Effector CD8-positive, alpha-beta T cell (primary cell): ENCODE data around the gene TLX3.
"Not testable (repeated sequence)": the region's sequence is repeated elsewhere in the genome, so short reads cannot be mapped to it uniquely, and the experiment has no call there.

Source experiments
- DNase-seq: peaks from one replicate; lab custom pipeline; 2025; lab: John Stamatoyannopoulos, UW
- total RNA-seq, 4 experiments: gene quantifications; one replicate each; lab custom pipeline; 2026; lab: John Stamatoyannopoulos, UW

TLX3 gene
- total RNA-seq: 0 reads per million in 4 experiments

DNA sequence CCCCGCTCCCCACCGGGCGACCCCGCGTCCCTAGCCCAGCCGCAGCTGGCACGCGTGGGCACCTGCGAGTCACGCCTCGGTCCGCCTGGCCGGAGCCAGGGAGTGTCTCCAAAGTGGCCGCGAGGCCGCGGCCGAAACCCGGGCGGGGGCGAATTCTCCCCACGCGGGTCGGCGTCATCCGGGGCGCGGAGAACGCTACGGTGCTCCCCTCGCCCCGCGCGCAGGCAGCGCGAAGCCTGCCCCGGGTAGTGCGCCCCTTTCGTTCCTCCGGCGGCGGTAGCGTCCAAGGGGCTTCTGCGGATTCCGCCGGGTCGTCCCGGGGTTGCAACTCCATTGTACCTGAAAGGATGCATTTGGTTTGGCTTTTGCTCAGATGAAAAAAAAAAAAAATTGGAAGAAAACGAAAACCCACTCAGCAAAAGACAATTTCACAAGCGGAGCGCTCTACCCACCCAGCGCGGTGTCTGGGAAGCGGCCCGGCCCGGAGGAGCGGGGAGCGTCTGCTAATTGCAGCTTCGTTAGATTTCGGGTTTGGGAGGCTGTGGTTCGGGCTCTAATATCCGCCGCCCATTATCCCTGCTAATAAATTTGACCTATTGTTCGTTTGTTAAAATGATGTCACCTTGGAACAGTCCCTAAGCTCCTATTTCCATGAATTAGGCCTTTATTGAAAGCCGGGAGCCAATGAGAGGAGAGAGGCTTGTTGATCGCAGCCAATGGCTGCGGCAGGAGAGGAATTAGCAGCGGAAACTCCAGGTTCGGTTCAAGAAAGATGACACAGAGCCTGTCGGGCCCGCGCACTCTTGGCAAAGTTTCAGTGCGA is at the start of gene TLX3:
Gene TLX3, plus strand, starts transcription at position 796 of the 823 bp plus-strand sequence. CDS start 118 bp downstream, outside the sequence.
- no peak for DNase-seq

DNA sequence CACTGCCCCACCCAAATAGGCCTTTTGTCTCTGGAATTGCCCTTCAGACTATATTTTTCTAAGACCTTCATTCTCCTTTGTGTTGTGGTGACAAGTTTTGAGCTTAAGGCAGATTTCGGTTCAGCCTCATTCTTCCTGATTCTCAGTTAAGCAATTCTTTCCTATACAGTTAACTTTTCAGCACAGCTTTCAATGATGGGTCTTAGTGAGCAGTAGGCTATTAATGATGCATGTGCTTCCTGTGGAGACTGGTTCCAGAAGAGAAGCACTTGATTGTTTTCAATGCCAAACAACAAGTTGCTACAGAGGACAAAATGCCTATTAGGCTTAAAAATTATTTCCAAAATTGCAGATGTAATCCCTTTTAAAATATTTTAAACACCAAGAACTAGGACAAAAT is 47.7 kb upstream of the TLX3 start:
- DNase-seq: no peak

DNA sequence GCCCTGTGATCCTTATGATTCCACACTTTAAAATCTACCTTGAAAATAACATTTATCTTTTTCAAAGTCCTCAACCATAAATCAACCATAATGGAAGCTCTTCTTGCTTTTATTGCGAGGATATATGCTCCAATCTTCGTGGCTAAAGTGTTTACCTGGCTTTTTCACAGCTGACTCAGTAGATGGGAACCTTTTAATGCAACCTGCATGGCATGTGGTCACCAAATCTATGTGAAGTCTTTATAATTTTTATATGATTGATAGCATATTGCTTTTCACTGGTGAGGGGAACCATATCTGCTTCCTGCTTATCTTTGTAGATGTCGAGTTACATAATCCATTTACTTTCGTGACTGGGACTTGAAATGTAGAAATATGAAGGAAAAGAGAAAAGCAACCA is 47.1 kb upstream of the TLX3 start:
- DNase-seq: no peak

DNA sequence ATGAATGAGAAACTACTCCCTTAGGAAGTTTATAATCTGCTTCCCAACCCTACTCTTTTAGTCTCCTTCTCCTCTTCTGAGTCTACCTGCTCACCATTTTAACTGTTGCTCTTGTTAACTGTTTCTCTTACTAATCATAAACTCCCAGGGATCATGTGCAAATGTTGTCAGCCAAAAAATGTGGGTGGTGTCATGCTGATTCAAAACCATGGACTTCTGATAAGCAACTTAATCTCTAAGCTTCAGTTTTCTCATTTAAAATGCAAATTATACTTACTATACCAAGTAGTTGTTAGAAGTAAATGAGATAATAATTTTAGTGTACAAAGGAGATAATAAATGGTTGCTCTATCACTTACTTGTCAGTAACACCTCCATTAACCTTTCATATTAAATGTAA is 45.9 kb upstream of the TLX3 start:
- DNase-seq: no peak

GRCh38 chr5:171264843-171265242 is 44.2 kb upstream of the TLX3 start:
- no peak for DNase-seq

GRCh38 chr5:171268700-171269620 is 40.1 kb upstream of the TLX3 start:
- DNase-seq: no peak

DNA sequence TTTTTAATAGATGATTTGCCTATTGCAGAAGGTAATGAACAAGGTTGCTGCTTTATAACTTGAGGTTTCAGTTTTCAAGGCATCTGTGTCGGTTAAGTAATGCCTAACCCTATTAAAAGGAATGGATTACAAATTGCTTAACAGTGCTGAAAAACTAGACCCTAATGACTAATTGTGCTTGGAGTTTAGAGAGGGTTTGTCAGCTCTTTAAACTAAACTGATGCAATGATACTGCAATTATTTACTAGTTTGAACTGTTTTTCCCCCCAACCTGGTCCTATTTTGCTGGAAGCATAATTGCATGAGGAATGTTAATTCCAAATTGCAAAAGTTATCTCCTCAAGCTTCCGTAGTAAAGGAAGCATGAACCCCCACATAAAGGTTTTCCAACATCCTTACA is 39.3 kb upstream of the TLX3 start:
- DNase-seq: no peak

GRCh38 chr5:171270136-171270535 is 38.9 kb upstream of the TLX3 start:
- DNase-seq: no peak

DNA sequence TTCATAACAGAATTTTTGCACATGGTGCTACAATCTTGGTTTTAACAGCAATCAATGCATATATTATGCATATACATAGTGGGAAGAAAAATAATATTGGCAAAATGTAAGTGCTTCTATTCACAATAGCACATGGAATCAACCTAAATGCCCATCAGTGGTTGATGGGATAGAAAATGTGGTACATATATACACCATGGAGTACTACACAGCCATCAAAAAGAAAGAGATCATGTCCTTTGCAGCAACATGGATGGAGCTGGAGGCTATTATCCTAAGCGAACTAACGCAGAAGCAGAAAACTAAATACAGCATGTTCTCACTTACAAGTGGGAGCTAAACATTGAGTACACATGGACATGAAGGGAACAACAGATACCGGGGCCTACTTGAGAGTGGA is 37.2 kb upstream of the TLX3 start:
- no peak for DNase-seq

DNA sequence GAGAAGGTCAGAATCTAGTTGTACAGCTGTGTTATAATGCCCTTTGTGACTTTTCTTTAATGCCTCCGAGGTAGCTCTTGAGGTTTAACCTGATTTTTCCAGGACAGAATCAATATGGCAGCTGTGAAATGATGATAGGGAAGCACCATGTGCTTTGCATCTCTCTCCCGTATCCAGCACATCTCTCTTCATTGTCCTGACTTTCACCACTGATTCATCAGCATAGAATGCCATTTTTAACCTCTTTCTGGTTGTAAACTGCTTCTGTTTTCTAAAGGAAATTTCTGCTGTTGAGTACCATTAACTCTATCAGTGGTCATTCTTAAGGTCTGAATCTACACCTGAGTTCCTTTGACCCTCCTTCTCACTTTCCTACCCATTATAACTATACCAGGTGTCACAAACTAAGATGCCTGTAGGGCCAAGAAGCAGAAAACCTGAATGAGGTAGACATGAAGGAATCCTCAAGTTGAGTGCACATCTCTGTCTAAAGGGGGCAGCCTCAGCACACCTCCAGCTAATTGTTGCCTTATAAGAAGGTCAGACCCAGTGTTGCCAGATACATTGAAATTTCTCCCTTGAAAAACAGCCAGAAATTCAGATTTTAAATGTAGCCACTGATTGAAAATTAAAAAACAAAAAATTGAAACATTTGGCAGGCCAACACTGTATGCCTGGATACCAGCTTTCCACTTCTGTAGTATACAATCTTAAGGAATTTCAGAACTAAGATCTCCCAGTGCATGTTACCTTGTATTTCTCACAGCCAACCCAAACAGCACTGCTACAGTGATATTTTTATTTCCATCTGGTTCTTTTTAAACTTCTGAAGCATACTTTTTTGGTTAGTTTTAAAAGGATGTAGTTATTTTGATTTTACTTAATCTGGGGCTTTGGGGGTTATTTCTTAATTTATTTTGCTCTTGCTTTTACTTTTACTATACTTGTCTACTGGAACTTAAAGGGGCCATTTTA is 35.8 kb upstream of the TLX3 start:
- no peak for DNase-seq

- DNase-seq: no peak
Measured at GRCh38 chr5:171275841-171276544, 33.1 kb upstream of the TLX3 start.

GRCh38 chr5:171283753-171284152 is 25.3 kb upstream of the TLX3 start:
- DNase-seq: no peak

- DNase-seq: no peak
Measured at GRCh38 chr5:171285465-171285864, 23.6 kb upstream of the TLX3 start.

- DNase-seq: no peak
Measured at GRCh38 chr5:171288066-171288465, 21.0 kb upstream of the TLX3 start.

DNA sequence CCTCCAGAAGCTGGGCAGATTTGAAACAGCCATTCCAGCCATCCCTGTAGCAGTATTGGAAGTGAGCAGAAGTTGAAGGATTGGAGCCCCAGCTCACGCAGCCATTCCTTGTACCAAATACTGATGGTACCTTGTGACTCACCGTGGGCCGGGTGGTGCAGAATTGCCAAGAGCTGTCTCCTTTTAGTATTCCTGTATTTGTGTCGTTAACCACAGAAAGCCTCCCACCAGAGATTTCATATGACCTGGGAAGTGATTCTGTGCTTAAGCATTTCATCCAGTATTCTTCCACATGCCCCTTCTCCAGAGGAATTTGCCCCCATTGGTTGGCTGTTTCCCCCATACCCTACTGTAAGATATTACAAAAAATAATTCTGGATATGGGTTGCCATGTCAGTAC is 17.7 kb upstream of the TLX3 start:
- DNase-seq: no peak

- DNase-seq: no peak
Measured at GRCh38 chr5:171295299-171295698, 13.7 kb upstream of the TLX3 start.

DNA sequence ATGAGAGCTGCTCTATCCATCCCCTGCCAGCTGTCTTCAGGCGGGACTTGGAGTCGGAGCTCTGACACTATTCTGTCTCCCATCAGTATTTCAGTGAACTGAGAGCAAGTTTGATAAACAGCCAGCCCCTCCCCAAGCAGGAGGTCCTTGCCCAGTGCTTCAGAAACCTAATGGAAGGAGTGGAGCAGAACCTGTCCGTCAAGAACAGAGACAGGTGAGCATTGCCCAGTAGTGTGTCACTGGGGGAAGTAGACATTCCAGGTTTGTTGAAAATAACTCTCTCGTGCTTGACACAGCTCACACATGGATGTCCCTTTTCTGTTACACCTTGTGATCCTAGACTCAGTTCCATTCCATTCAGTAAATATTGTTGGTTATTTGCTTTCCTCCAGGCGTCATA is 13.2 kb upstream of the TLX3 start:
- no peak for DNase-seq

GRCh38 chr5:171297941-171298340 is 11.1 kb upstream of the TLX3 start:
- DNase-seq: not testable (repeated sequence)

DNA sequence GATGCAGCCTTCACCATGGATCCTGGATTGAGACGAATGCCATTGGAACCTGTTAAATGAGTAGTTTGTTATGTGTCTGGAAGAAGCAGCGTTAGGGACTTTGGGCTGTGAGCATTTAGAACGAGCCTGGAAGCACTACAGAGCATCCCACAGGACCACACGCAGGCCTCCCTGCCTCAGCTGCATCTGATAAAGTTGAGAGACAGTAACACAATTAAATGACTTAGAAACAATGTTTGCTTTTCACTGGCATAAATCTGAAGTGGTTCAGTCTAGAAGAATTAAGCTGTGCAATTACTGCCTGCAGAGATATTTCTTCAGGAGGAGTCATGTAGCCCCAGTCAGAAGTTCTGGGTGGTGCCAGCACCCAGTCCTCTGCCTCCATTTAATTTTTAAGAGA is 9.8 kb upstream of the TLX3 start:
- no peak for DNase-seq

DNA sequence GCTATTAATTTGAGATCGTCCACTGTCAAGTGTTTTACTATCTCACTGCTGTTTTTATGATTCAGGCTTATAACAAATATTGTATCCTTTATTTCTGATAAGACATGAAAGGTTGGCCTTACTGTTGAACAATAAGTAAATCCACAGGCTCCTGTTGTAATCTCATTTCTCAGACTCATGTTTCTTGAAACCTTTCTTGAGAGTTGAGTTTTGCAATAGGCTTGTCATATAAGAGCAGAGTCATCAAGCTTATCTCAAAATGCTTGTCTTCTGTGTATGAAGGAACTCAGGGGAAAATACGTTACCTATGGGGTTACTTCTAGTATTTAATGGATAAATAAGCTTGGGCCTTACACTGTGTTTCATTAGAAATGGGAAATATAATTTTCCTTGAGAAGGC is 9.2 kb upstream of the TLX3 start:
- DNase-seq: no peak

DNA sequence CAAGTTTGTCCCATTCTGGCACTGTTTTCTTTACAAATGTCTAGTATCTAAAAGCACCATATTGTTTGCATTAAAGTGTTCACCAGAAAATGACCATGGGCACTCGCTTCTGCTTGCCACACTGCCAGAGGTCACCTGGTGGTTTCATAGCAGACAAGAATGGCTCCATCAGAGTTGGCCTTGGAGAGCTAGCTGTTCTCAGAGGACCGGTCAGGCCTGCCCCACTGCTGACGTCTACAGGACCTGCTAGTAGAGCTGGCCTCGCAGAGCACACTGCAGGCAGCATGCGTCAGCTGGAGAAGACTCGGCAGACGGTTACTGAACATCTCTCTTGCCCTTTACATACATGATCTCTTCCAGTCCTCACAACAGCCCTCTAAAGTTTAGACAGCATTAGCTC is 8.7 kb upstream of the TLX3 start:
- no peak for DNase-seq
